Astrocyte (in vitro differentiated cells and primary cell): ENCODE data around the gene LCE3B. TPM values are rescaled to one million over a fixed set of nuclear protein-coding genes. Genes with fewer than 3 reads are reported as not detected.

Experiments used
- DNase-seq: peaks from one replicate; pipeline ENCODE4 v3.0.0-alpha.2; 2010; ENCODE audit warnings: low read depth
- FAIRE-seq: peaks from 2 replicates; lab custom pipeline; 2011; peaks lifted over from hg19 to GRCh38; lab: Jason Lieb, UNC
- H2AFZ ChIP-seq: 2 replicates; pipeline ENCODE4 v1.6.0; 2012; ENCODE audit warnings: low read depth, low read length, inconsistent platforms
- H3K27ac ChIP-seq: 2 replicates; pipeline ENCODE4 v1.5.1; 2011; ENCODE audit warnings: low read depth, low read length, inconsistent platforms
- H3K27me3 ChIP-seq: 2 replicates; pipeline ENCODE4 v1.6.0; 2011; ENCODE audit warnings: low read length, inconsistent platforms; ENCODE audit not compliant: insufficient read depth
- H3K36me3 ChIP-seq: 2 replicates; pipeline ENCODE4 v1.5.1; 2011; ENCODE audit warnings: low read length, inconsistent platforms; ENCODE audit not compliant: insufficient read depth
- H3K4me1 ChIP-seq: 2 replicates; pipeline ENCODE4 v1.5.1; 2011; ENCODE audit warnings: low read length, inconsistent platforms; ENCODE audit not compliant: insufficient read depth
- H3K4me2 ChIP-seq: 2 replicates; pipeline ENCODE4 v1.6.0; 2012; ENCODE audit warnings: low read length, inconsistent platforms
- H3K4me3 ChIP-seq: 2 replicates; pipeline ENCODE4 v1.5.1; 2011; ENCODE audit warnings: low read depth, mild to moderate bottlenecking, low read length, inconsistent platforms; ENCODE audit not compliant: insufficient read depth
- H3K79me2 ChIP-seq: 2 replicates; pipeline ENCODE4 v1.6.0; 2012; ENCODE audit warnings: mild to moderate bottlenecking, low read length, inconsistent platforms; ENCODE audit not compliant: insufficient read depth
- H3K9ac ChIP-seq: 2 replicates; pipeline ENCODE4 v1.6.0; 2012; ENCODE audit warnings: mild to moderate bottlenecking, low read length, inconsistent platforms
- H3K9me3 ChIP-seq: 2 replicates; pipeline ENCODE4 v1.5.1; 2012; ENCODE audit warnings: low read depth, mild to moderate bottlenecking, low read length, inconsistent platforms; ENCODE audit not compliant: insufficient read depth
- H4K20me1 ChIP-seq: 2 replicates; pipeline ENCODE4 v1.6.0; 2012; ENCODE audit warnings: low read length, inconsistent platforms; ENCODE audit not compliant: insufficient read depth
- H3K27ac Mint-ChIP-seq: one replicate; pipeline ENCODE4 v1.8.0; 2021; ENCODE audit warnings: mild to moderate bottlenecking, mixed read lengths; ENCODE audit not compliant: unreplicated experiment
- H3K27me3 Mint-ChIP-seq: one replicate; pipeline ENCODE4 v1.8.0; 2021; ENCODE audit warnings: low read depth, mixed read lengths; ENCODE audit not compliant: unreplicated experiment
- H3K36me3 Mint-ChIP-seq: one replicate; pipeline ENCODE4 v1.8.0; 2021; ENCODE audit warnings: low read depth, mixed read lengths; ENCODE audit not compliant: unreplicated experiment
- H3K4me1 Mint-ChIP-seq: one replicate; pipeline ENCODE4 v1.8.0; 2021; ENCODE audit warnings: low read depth, mixed read lengths; ENCODE audit not compliant: unreplicated experiment
- H3K4me3 Mint-ChIP-seq: one replicate; pipeline ENCODE4 v1.8.0; 2021; ENCODE audit warnings: mild to moderate bottlenecking, moderate library complexity, mixed read lengths; ENCODE audit not compliant: unreplicated experiment
- H3K9me3 Mint-ChIP-seq: one replicate; pipeline ENCODE4 v1.8.0; 2021; ENCODE audit warnings: mild to moderate bottlenecking, mixed read lengths; ENCODE audit not compliant: unreplicated experiment
- EZH2 ChIP-seq: IDR thresholded peaks from 2 replicates; pipeline ENCODE4 v1.6.1; 2012; ENCODE audit warnings: mild to moderate bottlenecking, low read length, inconsistent platforms; ENCODE audit not compliant: insufficient read depth
- total RNA-seq: library from RNA; stranded (reverse); gene quantifications from 2 replicates; pipeline ENCODE4 v1.2.1, GENCODE V29; 2021
- TF ChIP-seq, protein P1 (sequence below): IDR thresholded peaks from 2 replicates; pipeline ENCODE4 v1.5.1; 2011; ENCODE audit warnings: low read depth, mild to moderate bottlenecking, inconsistent platforms, low read length, moderate library complexity; ENCODE audit not compliant: insufficient read depth

Gene LCE3B
- total RNA-seq, 1 donor from 2014 or later = not detected

DNA sequence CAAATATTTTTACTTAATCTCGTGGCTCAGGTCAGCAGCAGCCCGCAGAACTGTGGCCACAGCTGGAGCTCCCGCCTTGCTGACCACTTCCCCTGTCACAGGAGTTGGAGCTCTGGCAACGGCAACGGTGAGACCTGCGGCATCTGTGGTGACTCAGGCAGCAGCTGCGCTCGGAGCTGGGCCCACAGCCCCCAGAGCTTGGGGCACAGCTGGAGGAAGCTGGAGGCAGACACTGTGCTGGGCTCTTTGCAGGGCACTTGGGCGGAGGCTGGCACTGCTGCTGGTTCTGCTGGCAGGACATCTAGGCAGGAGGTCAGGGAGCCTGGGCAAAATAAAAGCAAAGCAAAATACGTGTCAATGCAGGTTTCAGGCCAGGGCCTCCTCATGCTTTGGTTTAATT is 9.2 kb downstream of the LCE3B start, which contains the start of gene LCE3A:
Gene LCE3A (minus strand): TSS at position 301 of the 400 bp plus-strand sequence. CDS start 0 bp downstream, at position 301.
- H3K27me3 Mint-ChIP-seq = peaks cover 14% of the 10 kb centered on the region
- H3K27me3 ChIP-seq = no peaks in the 10 kb centered on the region
- FAIRE-seq (no peak), DNase-seq (no peak)
- no peak within 1 kb of the TSS for H3K9ac ChIP-seq
- no peaks in the 10 kb centered on the region for H4K20me1 ChIP-seq
- no peaks in the 10 kb centered on the region for H3K4me1 ChIP-seq
- TF ChIP-seq EZH2 = no peak
- TF ChIP-seq, protein P1, sequence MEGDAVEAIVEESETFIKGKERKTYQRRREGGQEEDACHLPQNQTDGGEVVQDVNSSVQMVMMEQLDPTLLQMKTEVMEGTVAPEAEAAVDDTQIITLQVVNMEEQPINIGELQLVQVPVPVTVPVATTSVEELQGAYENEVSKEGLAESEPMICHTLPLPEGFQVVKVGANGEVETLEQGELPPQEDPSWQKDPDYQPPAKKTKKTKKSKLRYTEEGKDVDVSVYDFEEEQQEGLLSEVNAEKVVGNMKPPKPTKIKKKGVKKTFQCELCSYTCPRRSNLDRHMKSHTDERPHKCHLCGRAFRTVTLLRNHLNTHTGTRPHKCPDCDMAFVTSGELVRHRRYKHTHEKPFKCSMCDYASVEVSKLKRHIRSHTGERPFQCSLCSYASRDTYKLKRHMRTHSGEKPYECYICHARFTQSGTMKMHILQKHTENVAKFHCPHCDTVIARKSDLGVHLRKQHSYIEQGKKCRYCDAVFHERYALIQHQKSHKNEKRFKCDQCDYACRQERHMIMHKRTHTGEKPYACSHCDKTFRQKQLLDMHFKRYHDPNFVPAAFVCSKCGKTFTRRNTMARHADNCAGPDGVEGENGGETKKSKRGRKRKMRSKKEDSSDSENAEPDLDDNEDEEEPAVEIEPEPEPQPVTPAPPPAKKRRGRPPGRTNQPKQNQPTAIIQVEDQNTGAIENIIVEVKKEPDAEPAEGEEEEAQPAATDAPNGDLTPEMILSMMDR = no peak
- no peak within 1 kb of the TSS for H3K4me3 Mint-ChIP-seq
- H2AFZ ChIP-seq = no peak within 1 kb of the TSS
- no peak within 1 kb of the TSS for H3K4me3 ChIP-seq
- no peak within 1 kb of the TSS for H3K27ac Mint-ChIP-seq
- H3K36me3 ChIP-seq = no peaks in the 10 kb centered on the region
- H3K27ac ChIP-seq = no peak within 1 kb of the TSS
- H3K4me1 Mint-ChIP-seq = no peaks in the 10 kb centered on the region
- no peaks in the 10 kb centered on the region for H3K79me2 ChIP-seq
- H3K9me3 ChIP-seq = peaks cover 9% of the 10 kb centered on the region
- H3K36me3 Mint-ChIP-seq = no peaks in the 10 kb centered on the region
- peaks cover 19% of the 10 kb centered on the region for H3K9me3 Mint-ChIP-seq
- H3K4me2 ChIP-seq = no peak within 1 kb of the TSS

DNA sequence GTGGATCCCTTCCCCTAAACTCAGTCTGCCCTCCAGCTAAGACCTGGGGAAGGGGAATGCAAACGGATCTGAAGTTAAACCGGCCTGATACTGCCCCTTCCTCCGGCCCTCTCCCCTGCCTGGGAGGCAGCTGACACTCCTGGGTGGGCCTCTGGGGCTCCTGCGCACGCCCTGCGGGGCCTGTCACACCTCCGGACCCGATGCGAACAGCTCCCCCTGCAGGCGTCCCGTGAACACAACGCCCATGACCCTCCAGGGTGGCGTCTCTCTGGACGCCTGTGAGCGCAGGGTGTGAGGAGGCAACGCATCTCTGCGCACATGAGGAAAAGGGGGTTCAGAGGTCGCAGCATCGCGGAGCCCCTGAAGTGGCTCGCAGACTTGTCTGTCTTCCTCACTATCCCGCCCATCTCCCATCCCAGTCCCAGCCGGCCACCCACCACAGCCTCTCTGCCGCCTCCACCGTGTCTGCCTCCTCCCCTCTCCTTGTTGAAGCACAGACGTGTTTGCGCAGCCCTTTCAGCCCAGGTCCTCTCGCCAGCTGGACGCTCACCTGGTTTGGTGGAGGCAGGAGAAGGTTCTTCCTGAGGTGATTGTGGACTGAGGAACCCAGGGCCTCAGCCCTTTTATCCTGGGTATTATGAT is 9.7 kb downstream of the LCE3B start:
- TF ChIP-seq, protein P1 = no peak
- no peak for TF ChIP-seq EZH2
- no peaks in the 10 kb centered on the region for H3K27me3 ChIP-seq
- peaks cover 9% of the 10 kb centered on the region for H3K9me3 ChIP-seq
- H3K36me3 ChIP-seq = no peaks in the 10 kb centered on the region
- H3K79me2 ChIP-seq = no peaks in the 10 kb centered on the region
- no peak overlapping the region for H2AFZ ChIP-seq
- H3K4me1 ChIP-seq = no peaks in the 10 kb centered on the region
- H4K20me1 ChIP-seq = no peaks in the 10 kb centered on the region
- peaks cover 19% of the 10 kb centered on the region for H3K9me3 Mint-ChIP-seq
- H3K27ac ChIP-seq = no peak overlapping the region
- H3K4me3 Mint-ChIP-seq = no peak overlapping the region
- no peak overlapping the region for H3K9ac ChIP-seq
- H3K4me2 ChIP-seq = no peak overlapping the region
- H3K36me3 Mint-ChIP-seq = no peaks in the 10 kb centered on the region
- DNase-seq (no peak), FAIRE-seq (no peak)
- no peaks in the 10 kb centered on the region for H3K4me1 Mint-ChIP-seq
- H3K27ac Mint-ChIP-seq = no peak overlapping the region
- H3K4me3 ChIP-seq = no peak overlapping the region
- peaks cover 17% of the 10 kb centered on the region for H3K27me3 Mint-ChIP-seq

DNA sequence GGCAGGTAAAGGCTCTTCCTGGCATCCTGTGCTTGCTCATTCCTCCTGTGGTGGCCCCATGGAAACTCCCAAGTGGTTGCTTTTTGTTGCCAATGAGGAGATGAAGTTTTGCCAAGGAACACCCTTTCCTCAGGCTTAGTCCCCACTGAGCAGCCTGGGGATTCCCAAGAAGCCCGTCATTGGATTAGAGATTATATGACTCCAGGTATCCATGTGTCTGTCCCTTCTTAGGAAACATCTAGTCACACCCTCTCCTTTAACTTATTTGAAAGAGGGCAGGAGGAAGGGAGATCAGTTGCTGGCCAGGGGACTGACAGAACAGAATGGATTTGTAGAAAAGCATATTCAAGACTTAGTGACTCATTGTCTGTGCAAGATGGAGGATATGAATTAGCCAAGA is 13.1 kb downstream of the LCE3B start:
- no peak for TF ChIP-seq EZH2
- TF ChIP-seq, protein P1 = no peak
- FAIRE-seq (no peak), DNase-seq (no peak)
- H3K27me3 Mint-ChIP-seq = peaks cover 24% of the 10 kb centered on the region
- H3K27me3 ChIP-seq = no peaks in the 10 kb centered on the region
- H3K4me1 ChIP-seq = no peaks in the 10 kb centered on the region
- no peaks in the 10 kb centered on the region for H3K36me3 Mint-ChIP-seq
- no peak overlapping the region for H2AFZ ChIP-seq
- no peak overlapping the region for H3K4me3 Mint-ChIP-seq
- H3K9me3 ChIP-seq = no peaks in the 10 kb centered on the region
- no peaks in the 10 kb centered on the region for H3K4me1 Mint-ChIP-seq
- H3K4me3 ChIP-seq = no peak overlapping the region
- no peak overlapping the region for H3K27ac Mint-ChIP-seq
- no peaks in the 10 kb centered on the region for H4K20me1 ChIP-seq
- H3K79me2 ChIP-seq = no peaks in the 10 kb centered on the region
- no peaks in the 10 kb centered on the region for H3K36me3 ChIP-seq
- H3K4me2 ChIP-seq = no peak overlapping the region
- H3K9me3 Mint-ChIP-seq = peaks cover 8% of the 10 kb centered on the region
- no peak overlapping the region for H3K27ac ChIP-seq
- H3K9ac ChIP-seq = no peak overlapping the region
